ENCODE measurements around the gene SVBP. TPM values are rescaled to one million over a fixed set of nuclear protein-coding genes. Genes with fewer than 3 reads are reported as not detected.

SVBP gene
- total and polyA plus RNA-seq, 2 of the 8 experiments (the other 6 are each of a cell fraction or from before 2014, with no cell fraction given) = 29.7 to 30.2 TPM

GRCh38 chr1:42816585-42817439, at the start of gene SVBP, which contains the start of gene ERMAP (continued):
- TF ChIP-seq SIX5 (IDR thresholded peaks at IDR 0.05; ENCODE audit: low read depth, low read length) (no peak), SP4 (IDR thresholded peaks at IDR 0.05; ENCODE audit: low read length) (no peak), POLR2A (IDR thresholded peaks at IDR 0.05; ENCODE audit: control extremely low read depth in 1 of 2, low read depth in 2 of 2, low read length in 2 of 2) (peak; percentile 52 to 75), FOSL1 (IDR thresholded peaks at IDR 0.05; ENCODE audit: insufficient read depth, low read depth, low read length) (no peak), CBX5 (IDR thresholded peaks at IDR 0.05; ENCODE audit: low read depth, low read length) (no peak), RNF2 (IDR thresholded peaks at IDR 0.05; ENCODE audit: borderline replicate concordance, low read depth, low read length, missing control alignments, poor library complexity, severe bottlenecking) (no peak), ZNF274 (IDR thresholded peaks at IDR 0.05; ENCODE audit: borderline replicate concordance, extremely low read depth, low read length) (no peak), JUND (IDR thresholded peaks at IDR 0.05; ENCODE audit: low read length) (no peak), EGR1 (IDR thresholded peaks at IDR 0.05; ENCODE audit: borderline replicate concordance, low read depth, low read length) (no peak), GTF2F1 (IDR thresholded peaks at IDR 0.05; ENCODE audit: borderline replicate concordance, low read depth, low read length) (0 out of 2 replicates have a peak, but pooled peaks have one; percentile 67), CEBPB (IDR thresholded peaks at IDR 0.05; ENCODE audit: low read depth, low read length) (no peak), KDM5A (IDR thresholded peaks at IDR 0.05; ENCODE audit: low read length) (no peak), CTCF (IDR thresholded peaks at IDR 0.05; ENCODE audit: control extremely low read depth in 1 of 3, insufficient read depth in 1 of 3, low read depth in 1 of 3, low read length in 3 of 3) (no peak), CBX8 (IDR thresholded peaks at IDR 0.05; ENCODE audit: borderline replicate concordance, low read depth, low read length) (no peak), SRF (IDR thresholded peaks at IDR 0.05; ENCODE audit: low read depth, low read length) (no peak), YY1 (IDR thresholded peaks at IDR 0.05; ENCODE audit: low read depth, low read length) (peak; percentile 92), NRF1 (IDR thresholded peaks at IDR 0.05; ENCODE audit: low read depth, low read length) (peak; percentile 75), SP2 (IDR thresholded peaks at IDR 0.05; ENCODE audit: low read length) (no peak), TAF7 (optimal IDR thresholded peaks at IDR 0.05; ENCODE audit: borderline replicate concordance, low read depth, low read length) (peak; percentile 86), RAD21 (IDR thresholded peaks at IDR 0.05 in 1 of 2, conservative IDR thresholded peaks at IDR 0.05 in 1 of 2; ENCODE audit: low read depth in 2 of 2, low read length in 2 of 2) (no peak), SUZ12 (IDR thresholded peaks at IDR 0.05; ENCODE audit: low read length) (no peak), CREB1 (IDR thresholded peaks at IDR 0.05) (no peak), SIRT6 (IDR thresholded peaks at IDR 0.05; ENCODE audit: low read length) (no peak)

Data from H1 (cell line).